Keratinocyte (primary cell): ENCODE measurements around the gene MAPK1.

Experiments used
- CTCF ChIP-seq, 3 experiments: IDR thresholded peaks in 1 of 3; conservative IDR thresholded peaks in 1 of 3; optimal IDR thresholded peaks in 1 of 3; 2 replicates in 2 of 3; 3 replicates in 1 of 3; pipeline versions ENCODE3 to v1.5.1; 2011; ENCODE audit warnings: low read length in 3 of 3, mild to moderate bottlenecking in 3 of 3, moderate library complexity in 2 of 3, control low read depth in 1 of 3, inconsistent platforms in 1 of 3; ENCODE audit not compliant: insufficient read depth in 2 of 3; ENCODE audit errors: extremely low read depth in 1 of 3
- EZH2 ChIP-seq: IDR thresholded peaks from one replicate; pipeline ENCODE4 v1.6.1; 2012; ENCODE audit warnings: inconsistent platforms, mild to moderate bottlenecking, low read length, moderate library complexity

- TF ChIP-seq CTCF (optimal IDR thresholded peaks at IDR 0.05 in 1 of 3, IDR thresholded peaks at IDR 0.05 in 1 of 3, conservative IDR thresholded peaks at IDR 0.05 in 1 of 3; ENCODE audit: extremely low read depth in 1 of 3, insufficient read depth in 2 of 3, low read length in 3 of 3), result no peak
- no peak for TF ChIP-seq EZH2
Observed at GRCh38 chr22:21736948-21737347, 130.5 kb downstream of the MAPK1 start.
